Stimulated activated CD8-positive, alpha-beta memory T cell treated with anti-CD3 and anti-CD28 coated beads, Interleukin-2, amount 100 ng/mL, for 1 hour (primary cell): Measurements from ENCODE around the gene ZFYVE28.

Experiments
- DNase-seq, 2 donors: peaks; one replicate each; pipeline ENCODE4 v3.0.0-alpha.2; 2020; ENCODE audit warnings: low read depth in 2 of 2

The ZFYVE28 gene

DNA sequence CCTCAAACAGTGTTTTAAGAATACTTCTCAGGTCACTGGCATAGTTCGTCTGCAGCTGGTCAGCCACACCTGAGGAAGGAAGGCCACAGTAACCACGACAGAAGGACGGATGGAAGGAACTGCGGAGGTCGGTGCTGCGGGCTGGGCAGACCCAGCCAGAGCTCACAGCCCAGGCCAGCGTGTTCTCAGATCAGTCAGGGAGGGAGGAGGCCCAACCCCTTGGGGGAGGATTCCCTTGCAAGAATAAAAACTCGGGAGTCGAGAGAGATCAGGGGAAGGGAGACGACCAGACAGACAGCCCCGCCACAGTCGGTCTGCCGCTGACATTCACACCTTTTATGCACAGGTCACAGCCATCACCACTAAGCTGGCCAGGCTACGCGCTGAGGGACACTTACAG, 145.2 kb downstream of the ZFYVE28 start:
- no peak for DNase-seq

DNA sequence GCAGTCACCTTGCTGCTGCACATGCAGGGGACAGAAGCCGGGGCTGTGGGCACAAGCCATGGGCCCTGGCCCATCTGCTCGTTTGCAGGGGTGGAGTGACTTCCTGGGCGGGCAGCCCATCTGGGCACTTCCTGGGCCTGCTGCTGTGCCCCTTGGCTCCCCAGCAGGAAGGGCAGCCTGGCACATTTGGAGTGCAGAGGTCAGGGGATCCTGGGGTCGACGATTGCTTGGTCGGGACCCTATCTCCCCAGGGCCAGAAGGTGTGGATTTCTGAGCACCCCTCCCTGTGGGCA, 145.7 kb downstream of the ZFYVE28 start:
- DNase-seq: no peak

DNA sequence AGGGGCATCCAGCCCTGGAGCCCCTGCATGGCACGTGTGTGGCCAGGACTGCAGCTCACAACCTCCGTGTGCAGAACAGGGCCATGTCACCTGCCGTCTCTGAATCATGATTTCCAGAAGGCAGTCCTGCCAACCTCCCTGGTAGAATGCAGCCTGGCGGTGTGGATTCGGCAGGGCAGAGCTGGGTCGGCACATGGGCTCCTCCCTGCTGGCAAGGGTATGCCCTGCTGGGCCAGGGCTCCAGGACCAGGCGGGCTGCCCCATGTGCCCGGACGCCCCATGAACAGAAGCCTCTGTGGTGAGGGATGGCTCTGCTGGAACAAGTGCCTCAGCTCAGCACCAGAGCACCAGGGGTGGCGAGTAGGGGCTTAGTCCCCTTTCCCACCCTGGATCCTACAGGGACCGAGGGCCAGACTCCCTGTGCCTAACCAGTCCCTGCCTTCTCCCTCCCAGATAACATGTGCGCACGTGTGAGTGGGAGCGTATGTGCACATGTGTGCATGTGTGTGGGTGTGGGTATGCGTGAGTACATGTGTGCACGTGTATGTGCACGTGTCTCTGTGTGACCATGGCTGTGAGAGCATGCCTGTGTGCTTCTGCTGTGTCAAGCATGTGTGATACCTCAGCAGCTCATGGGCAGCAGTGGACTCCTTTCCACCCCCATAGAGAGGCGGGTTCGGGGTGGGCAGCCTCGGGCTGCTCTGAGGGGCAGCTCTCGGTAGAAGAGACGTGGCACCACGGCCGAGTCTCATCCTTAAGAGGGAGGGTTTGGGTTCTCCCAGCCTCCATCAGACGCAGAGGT, 146.2 kb downstream of the ZFYVE28 start:
- no peak for DNase-seq

DNA sequence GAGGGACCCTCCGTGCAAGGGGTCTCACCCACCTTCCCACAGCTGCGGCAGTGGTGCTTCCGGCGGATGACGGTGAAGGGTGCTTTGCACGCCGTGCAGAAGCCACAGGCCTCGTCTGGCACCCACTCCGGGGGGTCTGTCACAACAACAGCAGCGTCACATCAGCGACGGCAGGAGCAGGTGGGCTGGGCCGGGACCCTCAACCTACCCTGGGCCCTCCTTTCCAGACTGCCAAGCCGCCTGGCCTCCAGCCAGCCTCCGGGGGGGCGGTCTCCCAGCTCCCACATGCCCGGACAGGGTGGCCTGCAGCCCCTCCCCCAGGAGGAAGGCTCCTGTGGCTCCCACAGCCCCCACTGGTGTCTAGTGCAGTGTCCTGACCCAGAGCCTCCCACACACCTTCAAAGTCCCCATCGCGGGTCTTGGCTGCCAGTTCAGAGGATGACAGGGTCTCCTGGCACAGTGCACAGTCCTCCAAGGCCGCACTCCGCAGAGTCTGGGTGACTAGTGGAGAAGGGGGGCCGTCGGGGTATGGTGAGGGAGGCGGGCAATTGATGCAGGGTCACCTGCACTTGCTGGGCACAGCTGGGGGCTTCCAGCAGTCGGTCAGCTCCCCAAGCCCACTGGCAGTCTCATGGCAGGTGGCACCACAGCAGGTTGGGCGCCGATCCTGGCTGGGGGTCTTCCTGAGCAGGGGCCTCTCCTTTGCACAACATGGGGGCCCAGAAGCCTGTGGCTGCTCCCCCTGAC, 147.0 kb downstream of the ZFYVE28 start:
- no peak for DNase-seq

DNA sequence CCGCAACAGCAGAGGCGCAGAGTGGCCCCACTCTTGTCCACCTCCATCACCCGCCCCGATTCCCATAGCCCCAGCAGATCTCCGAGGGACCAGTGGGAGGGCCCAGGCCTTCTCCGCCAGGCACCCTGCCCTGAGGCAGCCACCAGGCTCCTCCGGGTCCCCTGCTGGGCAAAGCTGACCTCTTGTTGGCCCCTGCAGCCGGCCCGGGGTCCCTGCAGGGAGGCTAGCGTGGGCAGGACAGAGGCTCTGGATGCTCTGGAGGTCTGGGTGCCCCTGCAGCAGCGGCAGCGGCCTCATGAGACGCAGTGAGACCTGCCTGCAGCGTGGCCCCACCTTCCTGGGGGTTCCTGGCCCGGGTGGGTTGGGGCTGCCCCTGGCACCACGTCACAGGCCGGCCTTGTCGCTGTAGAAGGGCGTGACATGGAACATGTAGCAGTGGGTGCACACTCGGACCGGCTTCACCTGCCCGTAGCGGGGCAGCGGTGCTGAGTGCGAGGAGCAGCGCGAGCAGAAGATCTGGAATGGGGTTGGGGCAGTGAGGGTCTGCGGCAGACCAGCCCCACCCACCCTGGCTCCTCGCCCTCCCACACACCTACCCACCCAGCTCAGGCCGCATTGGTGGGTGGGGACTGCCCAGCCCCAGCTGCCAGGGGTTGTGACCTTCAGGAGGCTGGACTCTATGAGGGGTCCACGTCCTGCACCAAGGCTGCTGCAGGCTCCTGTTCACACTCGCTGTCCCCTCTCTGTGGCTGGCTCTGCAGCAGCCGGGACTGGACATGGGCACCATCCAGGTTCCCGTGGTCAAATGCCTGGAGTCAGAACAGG, 147.9 kb downstream of the ZFYVE28 start:
- no peak for DNase-seq

DNA sequence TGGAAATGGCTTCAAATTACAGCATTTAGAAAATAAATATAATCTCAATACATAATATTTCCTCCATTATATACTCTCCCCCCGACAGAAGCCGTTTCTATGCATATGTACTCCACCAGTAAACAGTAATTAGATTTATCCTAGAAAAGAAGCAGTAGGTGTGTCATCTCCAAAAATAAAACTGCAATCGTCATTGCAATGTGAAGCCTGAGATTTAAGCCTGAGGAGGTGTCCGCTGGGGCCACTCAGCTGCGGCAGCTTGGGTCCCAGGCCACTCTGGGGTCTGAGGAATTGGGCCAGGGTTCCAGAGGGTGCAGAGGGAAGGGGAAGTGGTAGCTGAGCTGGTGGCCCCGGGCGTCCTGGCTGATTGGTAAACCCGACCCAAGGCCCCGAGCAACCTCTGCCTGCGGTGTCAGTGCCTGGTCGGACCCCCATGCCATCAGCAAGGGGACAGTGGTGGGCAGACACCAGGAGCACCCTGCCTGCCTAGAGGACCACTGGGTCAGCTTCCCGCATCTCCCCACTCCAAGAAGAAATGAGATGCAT, 148.8 kb downstream of the ZFYVE28 start:
- no peak for DNase-seq

DNA sequence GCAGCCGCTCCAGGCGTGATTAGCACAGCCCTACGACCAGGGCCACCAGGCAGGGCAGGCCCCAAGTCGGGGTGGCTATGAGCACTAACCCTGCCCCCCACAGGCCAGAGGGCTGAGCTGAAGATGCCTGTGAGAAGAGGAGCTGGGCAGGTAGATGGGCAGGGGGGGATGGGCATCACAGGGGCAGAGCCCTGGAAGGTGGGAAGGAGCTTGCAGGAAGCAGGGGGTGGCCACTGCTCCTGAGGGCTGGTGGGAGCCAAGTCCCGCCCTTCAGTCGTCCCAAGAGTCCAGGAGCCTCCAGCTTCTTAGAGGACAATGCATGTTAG, 149.3 kb downstream of the ZFYVE28 start:
- no peak for DNase-seq

DNA sequence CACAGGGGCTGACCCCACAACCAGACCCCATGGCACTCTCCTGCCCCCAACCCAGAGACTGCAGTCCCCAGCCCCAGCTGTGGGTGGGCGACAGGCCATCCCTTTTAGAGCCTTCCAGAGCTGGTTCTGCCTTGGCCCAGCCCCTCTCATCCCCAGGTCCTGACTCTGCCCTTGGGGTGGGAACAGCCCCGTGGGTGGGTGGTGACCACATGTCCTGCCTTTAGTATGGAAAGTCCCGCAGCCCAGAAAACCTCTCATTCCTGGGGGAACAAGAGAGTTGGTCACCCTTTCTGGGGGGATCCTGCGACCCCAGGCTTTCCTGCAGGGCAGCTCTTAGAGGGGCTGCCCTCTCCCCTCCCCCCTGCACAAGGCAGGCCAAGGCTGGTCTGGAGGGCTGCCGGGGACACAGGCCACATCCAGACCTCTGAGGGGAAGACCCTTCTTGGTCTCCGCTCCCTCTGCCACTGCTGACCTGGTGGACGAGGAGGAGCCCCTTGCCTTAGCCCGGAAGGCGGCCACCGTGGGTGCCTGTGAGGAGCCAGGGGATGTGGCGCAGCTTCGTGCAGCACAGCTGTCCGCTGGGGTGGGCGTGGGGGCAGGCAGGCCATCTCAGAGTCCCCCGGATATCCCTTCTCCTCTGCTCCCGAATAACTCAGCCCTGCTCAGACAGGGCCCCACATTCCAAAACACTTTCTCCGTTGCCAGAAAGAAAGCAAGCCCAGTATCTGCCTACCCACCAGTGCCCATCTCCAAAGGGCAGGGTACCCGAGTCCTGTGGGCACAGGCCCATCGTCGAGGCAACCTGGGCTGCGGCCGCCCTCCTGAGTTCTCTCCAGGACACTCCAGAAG, 149.9 kb downstream of the ZFYVE28 start:
- no peak for DNase-seq

DNA sequence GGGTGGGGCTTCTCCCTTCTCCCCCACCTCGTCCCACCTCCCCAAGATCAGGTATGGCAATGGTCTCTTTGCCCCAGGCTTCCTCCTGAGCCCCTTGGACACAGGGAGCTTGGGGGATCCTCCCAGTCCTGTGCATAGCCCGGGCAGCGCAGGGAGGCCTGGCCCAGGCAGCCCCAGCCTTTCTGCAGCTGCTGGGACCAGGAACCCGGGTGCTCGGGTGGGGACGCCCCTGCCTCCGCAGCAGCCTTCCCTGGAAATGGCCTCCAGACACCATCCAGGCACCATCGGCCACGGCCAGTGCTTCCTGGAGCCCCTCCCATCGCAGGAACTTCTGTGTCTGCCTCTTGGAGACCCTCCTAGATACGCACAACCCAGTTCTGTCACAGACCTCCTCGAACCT, 150.6 kb downstream of the ZFYVE28 start:
- DNase-seq: no peak

DNA sequence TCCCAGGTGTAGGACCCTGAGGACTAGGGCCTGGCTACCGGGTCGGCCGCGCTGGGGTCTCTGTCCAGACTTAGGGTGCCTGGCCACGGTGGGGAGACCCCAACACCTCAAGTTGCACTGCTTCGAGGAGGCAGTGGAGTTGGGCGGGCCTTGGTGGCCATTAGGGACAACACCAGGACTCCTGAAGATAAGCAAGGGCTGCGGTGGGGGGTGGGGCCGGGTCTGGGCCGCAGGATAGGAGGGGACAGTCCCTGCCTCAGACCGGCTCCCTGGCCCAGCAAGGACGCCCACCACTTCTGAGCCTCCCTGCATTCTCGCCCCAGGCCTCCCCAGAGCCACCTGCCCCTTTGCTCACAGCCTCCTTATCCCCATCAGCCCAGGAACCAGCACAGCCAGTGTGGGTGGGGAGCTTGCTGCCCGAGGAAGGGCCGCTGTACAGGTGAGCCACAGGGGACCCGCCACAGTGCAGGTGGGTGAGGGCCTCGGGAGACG, 151.1 kb downstream of the ZFYVE28 start:
- no peak for DNase-seq

DNA sequence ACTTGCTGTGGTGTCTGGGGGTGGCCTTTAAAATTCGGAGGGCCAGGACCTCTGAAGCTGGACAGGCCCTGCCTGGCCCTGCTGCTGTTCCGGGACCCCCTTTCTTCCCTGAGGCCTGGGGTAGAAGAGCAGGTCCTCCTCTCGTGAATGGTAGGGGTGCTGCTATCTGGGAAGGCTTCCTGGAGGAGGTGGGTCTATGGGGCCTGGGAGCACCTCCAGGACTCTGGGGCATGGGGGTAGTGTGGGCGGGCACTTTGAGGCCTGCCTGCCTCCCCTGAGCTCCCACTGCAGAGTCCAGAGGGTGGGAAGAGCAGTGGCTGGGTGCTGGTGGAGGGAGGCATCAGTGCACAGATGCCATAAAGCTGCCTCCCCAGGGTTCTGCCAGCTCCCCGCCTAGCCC, 151.6 kb downstream of the ZFYVE28 start:
- DNase-seq: no peak

DNA sequence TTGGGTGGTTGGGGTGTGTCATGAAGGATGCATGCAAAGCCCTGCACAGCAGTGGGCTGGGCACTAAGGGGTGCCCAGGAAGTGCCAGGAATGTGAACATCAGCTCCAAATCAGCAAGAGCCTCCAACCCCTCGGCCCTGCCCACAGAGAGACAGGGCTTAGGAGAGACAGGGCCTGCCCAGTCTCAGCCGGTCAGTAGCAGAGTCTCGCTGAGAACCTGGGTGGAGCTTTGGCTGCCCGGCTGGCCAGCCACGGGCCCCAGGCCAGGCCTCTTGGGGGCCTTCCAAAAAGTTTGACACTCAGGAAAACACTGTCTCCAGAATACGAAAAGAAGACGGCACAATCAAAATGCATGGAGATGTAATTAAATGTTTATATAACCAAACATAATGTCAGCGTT, 152.3 kb downstream of the ZFYVE28 start:
- DNase-seq: no peak

DNA sequence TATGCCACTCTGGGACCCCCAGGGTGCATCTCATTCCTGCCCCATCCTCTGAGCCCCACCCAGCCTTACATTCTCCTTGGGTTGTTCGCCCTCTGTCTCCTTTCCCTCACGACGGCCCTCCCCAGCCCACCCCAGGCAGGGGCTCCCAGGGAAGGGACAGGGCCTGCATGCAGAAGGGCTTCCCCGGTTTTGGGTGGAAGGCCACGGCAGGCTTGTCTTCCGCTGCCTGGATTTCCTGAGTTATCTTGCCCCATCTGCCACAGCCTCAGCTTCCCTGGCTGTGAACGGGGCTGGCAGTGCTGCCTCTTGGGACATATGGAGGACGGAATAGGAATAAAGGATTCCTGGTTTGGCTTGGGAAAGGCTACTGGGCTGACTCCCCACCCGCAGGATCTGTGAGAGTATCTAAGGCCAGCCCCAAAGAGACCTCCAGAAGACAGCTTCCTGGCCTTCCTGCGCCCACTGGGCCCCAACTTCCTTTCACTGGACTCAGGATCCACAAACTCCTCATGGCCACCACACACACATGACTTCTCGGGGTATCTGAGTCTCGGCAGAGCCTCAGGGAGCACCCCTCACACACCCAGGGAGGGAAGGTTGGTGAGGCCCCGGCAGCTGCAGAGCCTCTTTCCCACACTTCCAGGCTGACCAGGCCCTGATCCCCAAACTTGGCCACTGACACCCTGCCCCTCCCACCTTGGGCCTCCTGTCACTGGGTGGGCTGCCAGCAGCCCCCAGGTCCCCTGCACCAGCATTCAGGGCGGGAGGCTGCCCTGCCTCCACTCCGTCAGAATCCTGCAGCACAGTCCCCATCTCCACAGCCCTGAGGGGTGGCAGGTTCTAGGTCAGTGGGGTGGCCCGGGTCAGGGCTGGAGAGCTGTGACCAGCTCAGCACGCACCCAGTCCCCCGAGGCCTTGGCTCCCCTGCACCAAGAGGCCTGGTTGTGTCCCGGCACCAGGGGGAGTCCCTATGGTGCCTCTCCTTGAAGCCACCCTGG, 153.0 kb downstream of the ZFYVE28 start:
- no peak for DNase-seq

DNA sequence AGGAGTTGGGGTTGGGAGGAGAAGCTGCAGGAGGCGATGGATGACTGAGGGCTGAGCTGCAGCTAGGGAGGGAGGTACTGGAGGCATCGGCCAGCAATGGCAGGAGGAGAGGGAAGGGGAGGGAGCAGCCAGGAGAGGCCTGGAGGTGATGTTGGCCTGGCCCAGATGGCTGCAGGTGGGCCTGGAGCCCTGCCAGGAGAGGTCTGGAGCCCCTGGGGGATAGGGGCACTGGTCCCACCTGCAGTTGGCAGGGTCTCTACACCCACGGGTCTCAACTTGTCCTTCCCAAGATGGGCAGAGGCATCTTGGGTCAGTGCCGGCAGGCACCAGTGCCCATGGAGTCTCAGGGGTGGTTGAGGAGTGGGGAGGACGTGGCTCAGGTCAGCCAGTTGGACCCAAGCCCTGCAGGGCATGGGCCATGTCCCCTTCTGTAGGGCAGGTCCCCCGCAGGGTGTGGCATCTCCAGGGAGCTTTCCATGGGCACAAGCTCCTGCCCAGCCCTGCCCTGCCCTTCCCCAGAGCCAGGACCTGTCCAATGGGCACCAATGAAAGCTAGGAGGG, 153.9 kb downstream of the ZFYVE28 start:
- DNase-seq: no peak

DNA sequence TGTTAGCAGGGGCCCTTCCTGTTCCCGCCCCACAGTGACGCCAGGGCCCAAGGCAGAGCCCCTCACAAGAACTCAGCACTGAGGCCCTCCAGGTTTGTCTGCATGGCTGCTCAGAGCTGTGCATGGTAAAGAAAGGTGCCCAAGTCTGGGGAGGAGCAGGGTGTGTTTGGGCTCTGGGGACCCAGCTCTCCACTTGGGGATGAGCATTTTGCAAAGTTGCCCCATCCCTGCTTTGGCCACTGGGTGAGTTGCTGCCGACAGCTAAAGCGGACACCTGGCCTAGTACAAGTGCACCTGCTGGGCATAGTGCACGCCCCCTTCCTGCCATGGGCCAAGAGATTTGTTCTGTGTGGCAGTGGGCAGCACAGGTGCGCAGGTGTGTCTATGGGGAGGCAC, 154.5 kb downstream of the ZFYVE28 start:
- no peak for DNase-seq

DNA sequence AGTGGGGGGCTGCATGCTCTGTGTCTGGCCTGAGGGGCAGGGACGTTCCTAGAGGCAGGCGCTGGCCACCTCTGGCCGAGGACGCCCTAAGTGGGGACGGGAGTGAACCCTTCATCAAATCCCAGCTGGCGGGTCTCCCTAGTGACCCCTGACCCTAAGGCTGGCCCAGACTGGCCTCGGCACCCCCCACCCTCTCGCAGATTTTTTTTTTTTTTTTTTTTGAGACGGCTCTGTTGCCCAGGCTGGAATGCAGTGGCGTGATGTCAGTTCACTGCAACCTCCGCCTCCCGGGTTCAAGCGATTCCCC, 155.5 kb downstream of the ZFYVE28 start:
- DNase-seq: no peak

DNA sequence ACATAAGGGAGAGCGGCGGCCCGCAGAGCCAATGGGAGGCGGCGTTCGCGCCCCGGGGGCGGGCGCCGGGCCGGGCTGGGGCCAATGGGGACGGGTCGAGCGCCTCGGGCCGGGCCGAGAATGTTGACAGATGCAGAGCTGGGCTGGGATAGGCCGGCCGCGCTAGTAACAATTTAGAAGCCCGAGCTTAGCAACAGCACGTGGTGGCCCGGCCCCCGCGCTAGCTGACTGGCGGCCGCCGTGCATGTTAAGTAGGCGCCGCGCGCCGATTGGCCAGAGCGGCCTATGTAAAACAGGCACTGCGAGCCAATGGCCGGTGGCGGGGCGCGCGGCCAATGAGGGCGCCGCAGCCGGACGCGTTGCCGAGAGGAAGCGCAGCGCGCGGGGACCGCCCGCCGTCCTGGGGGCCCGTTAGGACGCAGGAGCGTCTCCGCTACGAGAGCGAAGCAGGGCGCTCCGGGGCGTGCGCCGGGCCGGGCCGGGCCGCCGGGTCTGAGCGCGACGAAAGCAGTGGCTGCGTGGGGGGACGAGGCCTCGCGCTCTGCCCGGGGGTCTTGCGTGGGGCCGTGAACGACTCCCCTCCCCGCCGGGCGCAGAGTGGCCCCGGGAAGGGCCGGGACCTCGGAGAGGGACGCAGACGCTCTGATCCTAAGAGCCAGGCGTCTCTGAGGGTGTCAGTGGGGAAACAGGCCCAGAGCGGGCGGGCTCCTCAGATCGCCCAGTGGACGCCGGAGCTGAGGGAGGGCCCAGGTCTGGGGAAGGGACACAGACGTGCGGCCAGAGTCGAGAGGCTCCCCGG, 156.1 kb downstream of the ZFYVE28 start:
- peak; percentile 95 to 96 for DNase-seq

DNA sequence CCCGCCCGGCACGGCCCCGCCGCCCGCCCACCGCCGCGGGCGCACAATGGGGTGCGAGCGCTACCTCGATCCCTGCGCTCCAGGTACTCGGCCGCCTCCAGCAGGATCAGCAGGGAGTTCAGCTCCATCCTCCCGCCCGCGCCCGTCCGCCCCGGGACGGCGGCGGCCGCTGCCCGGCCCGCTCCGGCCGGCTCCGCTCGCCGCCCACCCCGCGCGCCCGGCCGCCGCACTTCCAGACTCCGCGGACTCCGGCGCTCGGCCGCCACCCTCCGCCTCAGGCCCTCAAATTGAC, 156.6 kb downstream of the ZFYVE28 start, which contains the start of gene MXD4:
MXD4 (minus strand) TSS at position 257 of the 292 bp plus-strand sequence; CDS start at position 128, 129 bp downstream.
- no peak for DNase-seq

DNA sequence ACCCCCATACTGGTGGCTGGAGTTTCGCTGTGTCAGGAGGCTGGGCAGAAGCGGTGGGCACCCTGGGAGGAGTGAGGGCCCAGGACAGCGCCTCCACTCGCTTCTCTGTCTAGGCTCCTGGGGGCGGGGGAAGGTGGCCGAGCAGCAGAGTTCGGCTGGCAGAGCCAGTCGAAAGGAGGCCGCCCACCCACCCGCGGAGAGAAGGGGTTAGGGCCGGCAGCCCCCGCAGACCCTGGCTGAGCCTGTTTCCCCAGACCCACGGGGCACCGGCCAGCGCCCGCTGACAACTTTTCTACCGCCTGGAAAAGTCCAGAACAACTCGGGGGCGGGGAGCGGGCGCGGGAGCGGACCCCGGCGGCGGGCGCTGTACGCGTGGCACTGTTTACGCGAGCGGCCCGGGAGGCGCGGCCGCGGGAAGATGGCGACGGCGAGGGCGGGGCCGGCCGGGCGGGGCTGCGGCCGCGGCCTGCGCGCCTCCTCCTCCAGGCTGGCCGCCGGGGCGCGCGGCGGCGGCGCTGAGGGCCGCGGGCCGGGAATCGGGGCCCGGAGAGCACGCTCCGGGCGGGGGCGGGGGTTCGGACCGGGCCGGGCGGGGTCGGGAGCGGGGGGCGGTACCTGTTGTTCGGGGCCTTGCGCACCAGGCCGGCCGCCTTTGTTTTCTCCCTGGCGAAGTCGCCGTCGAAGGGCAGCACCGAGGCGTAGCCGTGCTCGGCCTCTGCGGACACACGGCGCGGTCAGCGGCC, 157.2 kb downstream of the ZFYVE28 start:
- peak; percentile 20 to 31 for DNase-seq
